Activated T-cell treated with anti-CD3 and anti-CD28 coated beads for 1 hour (primary cell): ENCODE measurements around the gene CDC42SE2.
"Not testable (repeated sequence)": the region's sequence is repeated elsewhere in the genome, so short reads cannot be mapped to it uniquely, and the experiment has no call there.

ENCODE experiments used
- DNase-seq: peaks from one replicate; pipeline ENCODE4 v3.0.0-alpha.2; 2020; ENCODE audit warnings: low read depth

CDC42SE2 gene

DNA sequence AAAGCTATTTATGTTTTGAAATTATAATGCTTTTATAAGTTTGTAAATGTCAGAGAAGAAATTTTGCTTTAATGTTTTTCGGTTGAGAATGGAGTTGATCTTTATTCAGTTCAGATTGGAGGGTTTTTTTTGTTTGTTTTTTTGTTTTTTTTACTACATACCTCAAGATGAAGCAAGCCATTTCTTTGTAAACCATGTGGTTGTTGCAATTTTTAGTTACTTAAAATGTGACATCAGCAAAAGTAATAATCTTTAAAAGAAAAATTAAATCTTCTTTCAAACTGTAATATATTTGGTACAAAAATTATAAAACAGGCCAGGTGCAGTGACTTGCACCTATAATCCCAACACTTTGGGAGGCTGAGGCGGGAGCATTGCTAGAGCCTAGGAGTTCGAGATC, 102.6 kb downstream of the CDC42SE2 start:
- DNase-seq = no peak

DNA sequence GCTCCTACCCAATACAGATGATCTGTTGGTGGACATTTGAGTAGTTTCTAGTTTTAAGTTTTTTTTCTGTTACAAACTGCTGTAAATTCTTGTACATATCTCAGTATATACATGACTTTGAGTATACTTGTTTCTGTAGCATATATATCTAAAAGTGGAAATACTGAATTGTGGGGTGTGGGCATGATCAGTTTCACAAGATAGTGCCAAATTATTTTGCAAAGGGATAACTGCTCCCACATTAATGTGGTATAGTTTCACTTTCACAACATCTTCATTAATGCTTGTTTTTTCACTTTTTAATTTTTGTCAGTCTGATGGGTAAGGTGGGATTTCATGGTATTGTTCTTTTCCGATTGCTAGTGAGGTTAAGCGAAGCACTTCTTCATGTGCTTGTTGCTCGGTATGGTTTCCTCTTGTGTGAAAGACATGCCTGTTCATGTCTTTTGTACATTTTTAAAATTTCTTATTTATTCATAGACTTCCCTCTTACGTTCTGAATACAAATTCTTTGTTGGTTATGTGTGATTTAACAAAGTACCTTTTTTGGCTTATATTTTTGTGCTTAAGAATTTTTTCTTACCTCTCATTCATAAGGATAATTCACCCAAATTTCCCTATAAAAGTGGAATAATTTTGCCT, 103.5 kb downstream of the CDC42SE2 start:
- DNase-seq = no peak

DNA sequence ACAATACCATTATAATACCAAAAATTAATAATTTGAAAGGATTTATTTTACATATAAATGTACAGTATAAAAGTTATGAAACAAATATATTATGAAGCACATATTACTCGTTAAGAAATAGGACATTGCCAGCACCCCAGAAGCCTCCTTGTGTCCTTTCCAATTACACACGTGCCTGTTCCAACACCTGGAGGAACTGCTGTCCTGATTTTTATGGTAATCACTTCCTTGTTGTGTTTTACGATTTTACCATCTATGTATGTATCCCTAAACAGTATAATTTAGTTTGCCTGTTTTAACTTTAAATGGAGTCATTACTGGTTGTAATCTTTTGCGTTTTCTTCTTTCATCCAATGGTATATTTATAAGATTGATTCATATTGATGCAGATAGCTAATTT, 105.0 kb downstream of the CDC42SE2 start:
- DNase-seq = no peak

DNA sequence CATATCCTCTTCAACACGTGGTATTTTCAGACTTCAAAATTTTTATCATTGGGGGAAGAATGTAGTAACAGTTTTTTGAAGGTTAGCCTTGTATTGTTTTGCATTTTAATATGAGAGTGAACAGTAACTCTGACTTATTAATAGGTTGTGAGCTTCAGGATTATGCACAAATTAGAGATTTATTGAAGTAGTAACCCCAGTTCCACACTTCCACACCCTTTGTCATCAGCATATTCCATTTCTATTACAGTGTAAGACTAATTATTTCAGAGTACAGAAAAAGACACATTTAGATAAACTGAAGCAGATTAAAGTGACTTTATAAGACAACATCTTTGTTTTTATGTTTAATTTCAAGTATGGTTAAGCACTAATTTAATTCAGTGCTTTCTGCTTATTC, 105.7 kb downstream of the CDC42SE2 start:
- no peak for DNase-seq

DNA sequence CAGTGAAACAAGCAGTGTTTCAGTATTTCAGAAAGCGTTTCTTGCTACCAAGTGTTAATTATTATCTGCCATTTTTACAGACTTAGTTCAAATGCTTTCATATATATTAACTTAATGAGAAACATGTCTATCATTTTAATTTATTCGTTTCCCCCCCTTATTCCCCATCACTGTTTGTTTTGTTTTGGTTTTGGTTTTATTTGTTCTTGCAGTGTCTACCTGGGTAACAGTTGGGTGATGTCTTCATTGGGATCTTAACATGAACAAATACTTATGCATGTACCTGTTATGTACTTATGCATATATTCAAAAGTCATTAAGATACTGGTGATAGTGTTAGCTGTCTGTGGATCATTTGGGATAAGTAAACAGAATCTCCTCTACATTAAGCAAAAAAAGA, 108.0 kb downstream of the CDC42SE2 start:
- DNase-seq = no peak

DNA sequence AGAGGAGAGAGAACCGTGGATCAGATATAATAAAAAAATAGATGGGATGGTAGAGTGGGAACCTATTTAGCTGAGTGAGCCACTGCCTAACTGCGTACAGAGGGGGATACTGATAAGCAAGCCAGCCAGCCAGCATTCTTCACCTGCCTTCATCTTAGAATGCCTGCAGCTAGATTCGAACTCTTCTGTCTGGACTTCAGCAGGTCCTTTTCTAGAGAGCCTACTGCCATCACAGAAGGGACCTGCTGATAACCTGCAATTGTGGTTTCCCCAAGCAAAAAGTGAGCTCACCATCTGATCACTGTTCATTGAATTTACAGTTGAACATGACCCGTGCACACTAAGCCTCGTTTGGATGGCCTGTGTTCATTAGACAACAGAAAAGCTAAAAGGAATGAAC, 109.4 kb downstream of the CDC42SE2 start:
- DNase-seq = no peak

DNA sequence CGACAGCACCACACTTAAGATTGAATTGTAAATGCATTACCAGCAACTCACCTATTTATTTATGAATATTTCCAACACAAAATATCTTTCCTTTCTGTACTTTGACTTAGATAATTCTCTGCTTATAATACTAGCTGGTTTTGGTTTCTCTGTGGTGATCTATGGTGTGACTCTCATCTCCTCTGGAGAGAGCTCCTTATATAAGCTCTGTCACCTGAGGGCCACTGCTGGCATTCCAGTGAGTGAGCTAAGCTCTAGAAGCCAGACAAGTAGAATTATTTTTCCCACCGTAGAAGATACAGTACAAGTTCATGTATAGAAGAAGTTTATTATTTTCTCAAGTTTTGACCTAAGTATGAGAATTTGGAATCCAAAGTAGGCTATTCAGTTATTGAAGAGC, 111.5 kb downstream of the CDC42SE2 start:
- no peak for DNase-seq

DNA sequence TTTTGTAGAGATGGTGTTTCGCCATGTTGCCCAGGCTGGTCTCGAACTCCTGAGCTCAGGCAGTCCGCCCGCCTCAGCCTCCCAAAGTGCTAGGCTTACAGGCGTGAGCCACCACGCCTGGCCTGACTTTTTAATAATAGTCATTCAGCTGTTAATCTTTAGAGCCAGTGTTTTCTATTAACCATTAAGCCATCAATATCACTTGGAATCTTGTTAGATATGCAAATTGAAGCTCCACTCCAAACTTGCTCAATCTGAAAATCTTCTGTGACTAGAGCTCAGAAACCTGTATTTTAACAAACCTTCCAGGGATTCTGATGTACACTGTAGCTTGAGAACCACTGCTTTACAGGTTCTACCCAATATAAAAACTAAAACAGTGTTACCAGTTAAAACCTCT, 113.5 kb downstream of the CDC42SE2 start:
- no peak for DNase-seq

DNA sequence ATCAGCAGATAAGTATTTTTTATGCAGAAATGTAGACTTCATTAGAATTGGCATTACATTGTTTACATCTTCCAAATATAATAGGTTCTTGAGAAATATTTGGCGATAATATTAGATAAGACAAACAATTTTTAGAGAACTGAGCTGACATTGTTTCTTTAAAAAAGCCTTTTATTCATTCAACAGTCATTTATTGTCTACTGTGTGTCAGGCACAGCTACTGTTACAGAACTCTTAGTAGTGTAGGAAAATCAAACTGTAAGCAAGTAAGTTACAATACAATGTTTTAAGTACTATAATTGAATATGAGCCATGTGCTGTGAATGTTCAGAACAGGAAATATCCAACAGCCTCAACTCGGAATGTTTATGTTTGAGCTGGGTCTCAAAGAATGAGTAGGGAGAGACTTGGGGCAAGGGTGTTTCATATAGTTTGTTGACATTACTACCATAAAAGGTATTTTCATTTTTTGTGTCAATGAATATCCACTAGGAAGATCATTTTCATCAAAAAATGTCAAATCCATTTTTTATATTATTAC, 114.0 kb downstream of the CDC42SE2 start:
- no peak for DNase-seq

DNA sequence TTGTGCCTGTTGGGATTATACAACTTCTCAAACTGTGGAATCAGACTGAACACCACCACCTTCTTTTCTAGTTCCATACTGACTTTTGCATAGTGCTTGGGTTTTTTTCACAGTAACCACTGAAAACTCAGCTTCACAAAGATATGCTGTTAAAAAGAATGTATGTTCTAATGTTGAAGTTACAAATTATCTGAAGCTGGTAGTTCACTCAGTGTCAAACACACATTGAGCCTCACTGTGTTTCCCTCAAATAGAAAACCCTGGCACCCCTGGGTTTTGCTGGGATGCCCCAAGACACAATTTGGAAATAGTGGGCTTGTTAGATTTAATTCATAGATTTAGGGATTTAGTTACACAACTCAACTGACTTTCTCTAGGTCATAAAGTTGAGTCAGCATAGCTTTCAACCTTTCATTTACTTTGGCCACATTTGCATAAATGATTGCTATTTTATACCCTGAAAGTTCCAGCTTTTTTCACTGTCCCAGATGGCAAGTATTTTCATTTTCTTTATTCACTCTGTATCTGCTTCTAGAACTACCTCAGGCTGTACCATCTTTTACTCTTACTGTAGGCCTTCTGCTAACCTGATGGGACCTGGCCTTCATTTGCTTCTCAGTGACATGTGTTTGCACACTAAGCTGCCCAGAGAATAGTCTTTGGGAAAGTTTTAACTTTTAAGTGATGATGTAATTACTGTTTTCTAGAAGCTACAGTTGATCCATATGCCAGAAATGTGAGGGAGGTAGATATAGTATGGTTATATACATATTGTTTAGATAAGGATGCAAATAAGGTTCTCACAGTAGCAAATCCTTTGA, 115.1 kb downstream of the CDC42SE2 start:
- no peak for DNase-seq

DNA sequence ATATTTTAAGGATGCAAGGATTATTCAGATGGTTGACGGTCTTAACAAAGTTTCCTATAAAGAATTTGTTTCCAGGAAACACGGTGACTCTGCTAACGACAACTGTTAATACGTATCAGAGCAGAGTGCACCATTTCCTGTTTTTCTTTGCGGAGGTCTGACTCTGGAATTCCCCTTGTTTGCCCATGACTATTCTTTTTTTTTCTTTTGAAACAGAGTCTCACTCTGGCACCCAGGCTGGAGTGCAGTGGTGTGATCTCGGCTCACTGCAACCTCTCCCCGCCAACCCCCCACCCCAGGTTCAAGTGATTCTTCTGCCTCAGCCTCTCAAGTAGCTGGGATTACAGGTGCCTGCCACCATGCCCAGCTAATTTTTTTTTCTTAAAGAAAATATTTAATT, 115.9 kb downstream of the CDC42SE2 start:
- DNase-seq = peak; percentile 42

DNA sequence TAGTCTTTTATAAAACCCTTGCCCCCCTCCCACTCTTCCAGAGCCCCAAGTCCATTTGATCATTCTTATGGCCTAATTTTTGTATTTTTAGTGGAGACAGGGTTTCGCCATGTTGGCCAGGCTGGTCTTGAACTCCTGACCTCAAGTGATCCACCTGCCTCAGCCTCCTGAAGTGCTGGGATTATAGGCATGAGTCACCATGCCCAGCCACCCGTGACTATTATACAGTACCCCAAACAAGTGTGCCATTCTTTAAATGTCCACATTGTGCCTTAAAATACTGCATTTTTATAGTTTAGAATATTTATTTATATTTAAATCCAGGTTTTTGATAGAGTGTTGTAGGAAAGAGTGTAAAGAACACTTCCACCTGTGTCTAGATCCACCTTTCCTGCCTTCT, 116.4 kb downstream of the CDC42SE2 start:
- DNase-seq = not testable (repeated sequence)

DNA sequence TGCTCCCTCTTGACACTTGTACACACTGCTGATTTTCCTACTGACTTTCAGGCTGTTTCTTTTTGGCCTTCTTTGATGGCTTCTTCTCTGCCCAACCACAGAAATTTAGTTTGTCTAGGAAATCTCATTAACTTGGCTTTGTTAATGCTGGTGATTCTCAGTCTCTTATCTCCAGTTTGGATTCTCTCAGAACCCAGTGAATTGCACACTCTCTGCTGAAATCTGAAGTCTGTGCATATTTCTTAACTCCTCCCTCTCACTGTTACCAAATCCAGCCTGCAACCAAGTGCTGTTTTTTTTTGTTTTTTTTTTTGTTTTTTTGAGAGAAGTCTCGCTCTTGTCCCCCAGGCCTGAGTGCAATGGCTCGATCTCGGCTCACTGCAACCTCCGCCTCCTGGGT, 117.2 kb downstream of the CDC42SE2 start:
- DNase-seq = no peak

DNA sequence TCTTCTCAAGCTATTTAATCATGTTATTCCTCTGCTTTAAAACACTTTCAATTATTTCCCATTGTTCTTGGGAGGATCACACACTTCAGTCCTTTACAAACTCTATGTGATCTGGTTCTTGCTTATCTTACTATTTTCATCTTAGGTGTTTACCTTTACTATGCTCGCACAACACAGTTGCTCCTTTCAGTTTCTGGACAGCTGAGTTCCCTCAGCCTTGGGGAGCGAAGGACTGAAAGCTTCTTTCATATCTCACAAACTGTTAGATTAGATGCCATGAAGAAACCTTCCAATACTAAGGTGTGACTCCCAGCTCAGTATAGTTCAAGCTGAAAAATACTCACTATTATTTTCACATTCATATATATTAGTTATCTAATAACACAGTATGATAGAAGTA, 117.9 kb downstream of the CDC42SE2 start:
- DNase-seq = no peak

DNA sequence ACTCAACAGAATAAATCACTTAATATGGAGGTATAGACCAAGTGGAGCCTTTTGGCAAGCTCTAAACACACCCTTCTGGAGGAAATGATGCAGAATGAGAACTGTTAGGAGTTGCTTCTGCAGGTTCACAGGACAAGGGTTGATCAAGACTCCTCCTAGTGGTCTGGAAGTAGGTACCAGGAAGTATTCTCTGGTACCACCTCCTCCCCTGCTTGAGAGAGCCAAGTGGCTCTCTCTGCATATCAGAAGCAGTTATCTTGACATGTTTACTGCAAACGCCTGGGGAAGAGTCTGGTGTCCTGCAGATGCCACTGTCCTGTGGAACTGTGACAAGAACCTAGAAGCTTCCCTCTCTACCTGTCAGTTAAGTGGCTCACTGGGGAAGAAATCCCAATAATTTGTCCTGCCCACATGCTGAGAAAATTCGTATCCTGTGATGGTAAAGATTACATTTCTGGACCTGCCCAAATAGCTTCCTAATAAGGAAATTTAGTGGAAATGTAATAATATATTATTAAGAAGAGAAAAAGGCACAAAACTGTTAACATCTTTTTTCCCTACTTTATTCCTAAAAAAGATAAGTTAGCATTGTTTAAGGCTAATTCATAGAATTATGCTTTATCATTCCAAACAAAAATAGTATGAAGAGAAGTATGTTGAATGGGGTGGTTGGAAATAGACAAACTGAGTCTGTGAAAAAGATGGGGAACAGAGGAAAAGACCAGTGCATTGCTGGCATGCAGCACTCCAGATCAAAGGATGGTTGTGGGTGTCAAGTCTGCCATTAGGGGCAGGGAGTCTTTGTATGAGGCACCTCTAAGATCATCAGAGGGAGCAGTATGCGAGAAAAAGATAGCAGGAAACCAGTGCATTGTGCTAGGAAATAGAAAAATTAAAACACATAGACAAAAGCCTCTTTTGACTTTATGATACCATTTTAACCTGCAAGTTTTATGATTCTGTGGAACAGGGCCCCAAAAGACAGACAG, 118.8 kb downstream of the CDC42SE2 start:
- DNase-seq = no peak

DNA sequence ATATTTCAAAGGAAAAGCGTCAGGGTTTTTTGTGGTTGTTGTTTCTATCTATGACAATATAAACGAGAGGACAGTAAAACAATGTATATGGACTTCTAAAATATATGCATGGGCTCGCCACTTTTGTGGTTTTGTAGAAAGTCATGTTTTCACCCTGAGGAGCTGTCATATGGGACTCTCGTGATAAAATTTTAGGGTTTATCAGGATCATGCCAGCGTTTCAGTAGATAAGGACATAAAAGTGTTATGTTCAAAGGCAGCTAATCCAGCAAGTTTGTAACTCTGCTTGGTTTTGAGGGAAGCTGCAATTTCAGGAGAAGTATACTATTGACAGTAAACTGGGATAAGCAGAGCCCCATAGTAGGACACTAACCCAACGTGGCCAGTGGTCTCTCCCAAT, 120.3 kb downstream of the CDC42SE2 start:
- DNase-seq = no peak

DNA sequence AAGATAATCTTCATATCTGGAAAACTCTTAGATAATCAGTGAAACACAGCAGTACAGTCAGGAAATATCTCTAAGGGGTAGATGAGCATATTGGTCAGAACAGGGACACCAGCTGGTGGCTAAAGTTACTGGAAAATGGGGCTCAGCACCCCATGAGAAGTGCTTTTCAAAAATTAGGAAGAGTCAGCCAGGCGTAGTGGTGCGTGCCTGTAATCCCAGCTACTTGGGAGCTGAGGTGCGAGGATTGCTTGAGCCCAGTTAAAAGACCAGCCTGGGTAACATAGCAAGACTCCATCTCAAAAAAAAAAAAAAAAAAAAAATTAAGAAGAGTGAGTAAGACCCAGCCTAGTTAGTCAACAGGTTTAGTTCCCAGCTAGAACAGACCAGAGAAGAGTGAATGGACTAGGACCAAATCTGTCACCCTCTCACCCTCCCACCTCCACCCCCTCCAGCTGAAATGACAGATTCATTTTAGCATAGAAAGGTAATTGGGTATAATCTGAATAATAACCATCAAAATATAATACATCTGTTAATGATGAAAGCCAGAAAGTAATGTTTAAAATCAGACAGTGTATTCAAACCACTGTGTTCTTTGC, 120.9 kb downstream of the CDC42SE2 start:
- no peak for DNase-seq

DNA sequence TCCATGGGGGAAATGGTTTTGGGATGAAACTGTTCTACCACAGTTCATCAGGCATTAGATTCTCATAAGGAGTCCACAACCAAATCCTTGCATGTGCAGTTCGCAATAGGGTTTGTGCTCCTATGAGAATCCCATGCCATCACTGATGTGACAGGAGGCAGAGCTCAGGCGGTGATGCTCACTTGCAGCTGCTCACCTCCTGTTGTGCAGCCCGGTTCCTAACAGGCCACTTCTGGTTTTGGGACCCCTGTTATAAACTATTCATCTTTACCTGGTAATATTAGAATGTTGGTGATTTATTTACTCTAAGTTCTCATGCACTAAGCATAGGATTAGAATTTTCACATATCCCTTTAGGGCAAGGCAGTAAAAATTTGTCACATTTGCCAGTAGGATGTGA, 122.3 kb downstream of the CDC42SE2 start:
- no peak for DNase-seq

DNA sequence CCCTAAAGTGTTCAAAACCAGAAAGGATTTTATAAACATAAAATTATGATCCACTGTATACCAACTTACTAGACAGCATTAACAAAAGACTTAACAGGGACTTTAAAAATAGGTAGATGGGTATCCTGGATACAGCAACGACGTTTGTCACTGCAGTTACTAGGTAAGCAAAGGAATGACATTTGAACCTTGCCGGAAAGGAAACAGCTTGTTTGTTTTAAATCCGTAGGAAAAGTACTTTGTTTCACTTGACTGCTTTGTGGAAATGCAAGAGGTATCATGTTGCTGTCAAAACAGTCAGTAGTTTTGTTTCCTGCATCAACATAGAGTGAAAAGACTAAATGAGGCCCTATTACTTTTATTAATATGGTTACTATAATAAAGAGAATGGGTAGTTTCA, 122.9 kb downstream of the CDC42SE2 start:
- DNase-seq = no peak

DNA sequence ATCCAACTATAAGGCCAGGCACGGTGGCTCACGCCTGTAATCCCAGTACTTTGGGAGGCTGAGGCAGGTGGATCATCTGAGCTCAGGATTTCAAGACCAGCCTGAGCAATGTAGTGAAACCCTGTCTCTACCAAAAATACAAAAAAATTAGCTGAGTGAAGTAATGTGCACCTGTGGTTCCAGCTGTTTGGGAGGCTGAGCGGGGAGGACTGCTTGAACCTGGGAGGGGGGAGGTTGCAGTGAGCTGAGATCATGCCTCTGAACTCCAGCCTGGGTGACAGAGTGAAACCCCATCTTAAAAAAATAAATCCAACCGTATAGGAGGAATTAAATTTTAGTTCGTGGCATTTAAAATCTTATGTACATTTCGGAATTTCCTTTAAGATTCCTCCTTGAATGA, 123.4 kb downstream of the CDC42SE2 start:
- no peak for DNase-seq

DNA sequence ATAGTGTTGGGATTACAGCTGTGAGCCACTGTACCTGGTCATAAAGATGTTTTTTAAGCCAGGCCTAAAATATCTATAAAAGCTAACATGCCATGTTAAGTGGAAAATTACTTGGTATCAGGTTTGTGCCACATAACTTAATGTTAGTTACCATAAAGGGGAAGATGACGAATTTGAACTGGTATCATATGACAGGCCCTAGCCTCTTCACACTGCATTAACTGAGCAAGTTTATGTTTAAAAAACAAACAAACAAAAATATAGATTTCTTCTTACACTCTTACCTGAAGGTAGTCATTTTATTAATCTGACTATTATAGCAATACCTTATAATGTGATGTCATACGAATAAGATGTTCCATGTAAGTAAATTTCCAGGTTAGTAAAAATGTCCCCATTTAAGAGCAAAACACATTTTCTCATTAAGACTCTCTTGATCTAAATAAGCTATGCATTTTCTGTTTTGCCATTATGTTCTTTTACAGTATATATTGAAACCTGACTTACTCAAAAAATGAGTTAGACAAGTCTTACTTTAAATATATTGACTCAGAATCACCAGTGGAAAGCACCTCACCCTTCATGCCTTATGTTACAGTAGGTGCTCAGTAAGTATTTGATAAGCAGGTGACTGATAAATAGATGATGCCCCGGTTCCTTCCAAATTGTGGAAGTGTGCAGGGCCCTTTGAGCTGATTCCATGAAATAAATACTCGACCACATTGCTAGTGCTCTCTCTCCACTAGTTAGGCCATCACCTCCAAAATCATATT, 125.4 kb downstream of the CDC42SE2 start:
- DNase-seq = no peak
